DMS79 (cell line): ENCODE measurements around the gene RIBC1.
A peak's percentile ranks its signal among the peaks of the same experiment; 100 is the strongest.
"Not testable (repeated sequence)": the region's sequence is repeated elsewhere in the genome, so short reads cannot be mapped to it uniquely, and the experiment has no call there.

Experiments used
- DNase-seq: peaks from one replicate; lab custom pipeline; 2025; lab: John Stamatoyannopoulos, UW

Gene RIBC1

GRCh38 chrX:53435997-53436396, 13.3 kb downstream of the RIBC1 start:
- DNase-seq: peak; percentile 24

GRCh38 chrX:53437206-53437605, 14.5 kb downstream of the RIBC1 start:
- DNase-seq: no peak

GRCh38 chrX:53438174-53438831, 15.6 kb downstream of the RIBC1 start:
- DNase-seq: peak; percentile 4

GRCh38 chrX:53438832-53439230, 16.2 kb downstream of the RIBC1 start:
- no peak for DNase-seq

GRCh38 chrX:53440101-53440500, 17.4 kb downstream of the RIBC1 start:
- no peak for DNase-seq

- DNase-seq: peak; percentile 0
Measured at GRCh38 chrX:53440621-53441517, 18.2 kb downstream of the RIBC1 start.

GRCh38 chrX:53441531-53442321, 19.1 kb downstream of the RIBC1 start:
- DNase-seq: peak; percentile 68

- no peak for DNase-seq
Measured at GRCh38 chrX:53442322-53442631, 19.6 kb downstream of the RIBC1 start.

GRCh38 chrX:53445977-53446376, 23.3 kb downstream of the RIBC1 start:
- no peak for DNase-seq

GRCh38 chrX:53447441-53447840, 24.8 kb downstream of the RIBC1 start:
- DNase-seq: no peak

GRCh38 chrX:53449632-53450031, 27.0 kb downstream of the RIBC1 start:
- DNase-seq: no peak

GRCh38 chrX:53452812-53453211, 30.1 kb downstream of the RIBC1 start:
- DNase-seq: no peak

GRCh38 chrX:53456254-53456653, 33.6 kb downstream of the RIBC1 start:
- no peak for DNase-seq

- DNase-seq: no peak
Measured at GRCh38 chrX:53458082-53458481, 35.4 kb downstream of the RIBC1 start.

GRCh38 chrX:53468659-53469058, 46.0 kb downstream of the RIBC1 start:
- not testable (repeated sequence) for DNase-seq

- DNase-seq: no peak
Measured at GRCh38 chrX:53471346-53471745, 48.7 kb downstream of the RIBC1 start.

GRCh38 chrX:53474707-53475106, 52.0 kb downstream of the RIBC1 start:
- DNase-seq: no peak

- no peak for DNase-seq
Measured at GRCh38 chrX:53476371-53476770, 53.7 kb downstream of the RIBC1 start.

GRCh38 chrX:53479301-53479700, 56.6 kb downstream of the RIBC1 start:
- DNase-seq: no peak
